Fibroblast of lung (primary cell): Measurements from ENCODE around the gene PLA2G1B.

Experiments used
- CTCF ChIP-seq, 2 donors: IDR thresholded peaks in 1 of 2; conservative IDR thresholded peaks in 1 of 2; 1 replicate in 1 of 2; 2 replicates in 1 of 2; pipeline ENCODE4 v1.5.1; 2011 to 2012; ENCODE audit warnings: low read length in 2 of 2, control low read depth in 1 of 2, inconsistent platforms in 1 of 2, low read depth in 1 of 2, mild to moderate bottlenecking in 1 of 2
- EZH2 ChIP-seq: IDR thresholded peaks from 2 replicates; pipeline ENCODE4 v1.5.1; 2012; ENCODE audit warnings: low read length, control low read depth, mild to moderate bottlenecking; ENCODE audit errors: missing control alignments

- no peak for TF ChIP-seq CTCF (conservative IDR thresholded peaks at IDR 0.05 in 1 of 2, IDR thresholded peaks at IDR 0.05 in 1 of 2; ENCODE audit: low read depth in 1 of 2, low read length in 2 of 2)
- no peak for TF ChIP-seq EZH2
Observed at GRCh38 chr12:120366845-120367232, 39.3 kb upstream of the PLA2G1B start.
